MM.1S (cell line): ENCODE results near the gene FAXDC2.

Experiments used
- EZH2 ChIP-seq: fragments of 300-600 bp; sonication (generic); optimal IDR thresholded peaks from 2 replicates; pipeline ENCODE3; 2017; ENCODE audit warnings: low read depth, mild to moderate bottlenecking, antibody characterized with exemption, low read length, mixed read lengths
- EZH2phosphoT487 ChIP-seq: fragments of 300-600 bp; sonication (generic); IDR thresholded peaks from 2 replicates; pipeline ENCODE4 v1.6.1; 2018; ENCODE audit warnings: antibody characterized with exemption, low read length
- TF ChIP-seq, protein P1 (sequence below): fragments of 300-600 bp; sonication (generic); IDR thresholded peaks from 2 replicates; pipeline ENCODE4 v1.5.1; 2016; ENCODE audit warnings: antibody characterized with exemption, low read length, mixed read lengths

GRCh38 chr5:154860123-154860522, 9.7 kb upstream of the FAXDC2 start:
- TF ChIP-seq, protein P1, sequence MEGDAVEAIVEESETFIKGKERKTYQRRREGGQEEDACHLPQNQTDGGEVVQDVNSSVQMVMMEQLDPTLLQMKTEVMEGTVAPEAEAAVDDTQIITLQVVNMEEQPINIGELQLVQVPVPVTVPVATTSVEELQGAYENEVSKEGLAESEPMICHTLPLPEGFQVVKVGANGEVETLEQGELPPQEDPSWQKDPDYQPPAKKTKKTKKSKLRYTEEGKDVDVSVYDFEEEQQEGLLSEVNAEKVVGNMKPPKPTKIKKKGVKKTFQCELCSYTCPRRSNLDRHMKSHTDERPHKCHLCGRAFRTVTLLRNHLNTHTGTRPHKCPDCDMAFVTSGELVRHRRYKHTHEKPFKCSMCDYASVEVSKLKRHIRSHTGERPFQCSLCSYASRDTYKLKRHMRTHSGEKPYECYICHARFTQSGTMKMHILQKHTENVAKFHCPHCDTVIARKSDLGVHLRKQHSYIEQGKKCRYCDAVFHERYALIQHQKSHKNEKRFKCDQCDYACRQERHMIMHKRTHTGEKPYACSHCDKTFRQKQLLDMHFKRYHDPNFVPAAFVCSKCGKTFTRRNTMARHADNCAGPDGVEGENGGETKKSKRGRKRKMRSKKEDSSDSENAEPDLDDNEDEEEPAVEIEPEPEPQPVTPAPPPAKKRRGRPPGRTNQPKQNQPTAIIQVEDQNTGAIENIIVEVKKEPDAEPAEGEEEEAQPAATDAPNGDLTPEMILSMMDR: no peak
- TF ChIP-seq EZH2 (no peak), EZH2phosphoT487 (no peak)
